Keratinocyte (primary cell): ENCODE results near the gene SDCCAG8. TPM values are rescaled to one million over a fixed set of nuclear protein-coding genes. Genes with fewer than 3 reads are reported as not detected.

Experiments used
- DNase-seq: peaks from one replicate; pipeline ENCODE4 v3.0.0-alpha.2; 2011; ENCODE audit warnings: low read depth, missing footprints, low spot score
- FAIRE-seq: peaks from 2 replicates; lab custom pipeline; 2011; peaks lifted over from hg19 to GRCh38; lab: Jason Lieb, UNC
- H2AFZ ChIP-seq: 2 replicates; pipeline ENCODE4 v1.6.0; 2012; ENCODE audit warnings: low read length, control low read depth, inconsistent platforms; ENCODE audit not compliant: control insufficient read depth
- H3K27ac ChIP-seq: 2 replicates; pipeline ENCODE4 v1.5.1; 2011; ENCODE audit warnings: low read length; ENCODE audit not compliant: control insufficient read depth, insufficient read depth
- H3K27me3 ChIP-seq: 3 replicates; pipeline ENCODE4 v1.6.0; 2011; ENCODE audit warnings: low read length; ENCODE audit not compliant: control insufficient read depth, insufficient read depth; ENCODE audit errors: extremely low read depth
- H3K36me3 ChIP-seq, 2 experiments: 2 replicates in 1 of 2; 3 replicates in 1 of 2; pipeline ENCODE4 v1.5.1; 2011; ENCODE audit warnings: low read length in 2 of 2, mild to moderate bottlenecking in 1 of 2; ENCODE audit not compliant: control insufficient read depth in 2 of 2, insufficient read depth in 2 of 2; ENCODE audit errors: extremely low read depth in 1 of 2
- H3K4me1 ChIP-seq: 3 replicates; pipeline ENCODE4 v1.5.1; 2011; ENCODE audit warnings: low read length; ENCODE audit not compliant: control insufficient read depth, insufficient read depth; ENCODE audit errors: extremely low read depth
- H3K4me2 ChIP-seq: 3 replicates; pipeline ENCODE4 v1.6.0; 2011; ENCODE audit warnings: low read depth, low read length; ENCODE audit not compliant: control insufficient read depth, insufficient read depth; ENCODE audit errors: extremely low read depth
- H3K4me3 ChIP-seq, 3 experiments: fragments of 200-600 bp in 1 of 3; sonication (generic) in 1 of 3; 2 replicates in 2 of 3; 3 replicates in 1 of 3; pipeline ENCODE4 v1.5.1; 2011 to 2016; ENCODE audit warnings: low read length in 3 of 3, mild to moderate bottlenecking in 3 of 3, control low read depth in 2 of 3, inconsistent platforms in 1 of 3, low read depth in 1 of 3, mixed read lengths in 1 of 3, mixed run types in 1 of 3, moderate library complexity in 1 of 3; ENCODE audit not compliant: control insufficient read depth in 2 of 3, insufficient read depth in 2 of 3; ENCODE audit errors: extremely low read depth in 1 of 3
- H3K79me2 ChIP-seq: 2 replicates; pipeline ENCODE4 v1.6.0; 2012; ENCODE audit warnings: low read length; ENCODE audit not compliant: control insufficient read depth, insufficient read depth
- H3K9ac ChIP-seq: 3 replicates; pipeline ENCODE4 v1.6.0; 2011; ENCODE audit warnings: low read length; ENCODE audit not compliant: control insufficient read depth, insufficient read depth; ENCODE audit errors: extremely low read depth
- H3K9me1 ChIP-seq: 3 replicates; pipeline ENCODE4 v1.6.0; 2011; ENCODE audit warnings: low read length; ENCODE audit not compliant: control insufficient read depth, insufficient read depth; ENCODE audit errors: extremely low read depth
- H3K9me3 ChIP-seq: 2 replicates; pipeline ENCODE4 v1.5.1; 2012; ENCODE audit warnings: low read depth, low read length; ENCODE audit not compliant: control insufficient read depth
- H4K20me1 ChIP-seq: 3 replicates; pipeline ENCODE4 v1.6.0; 2011; ENCODE audit warnings: low read length; ENCODE audit not compliant: control insufficient read depth, insufficient read depth; ENCODE audit errors: extremely low read depth
- EZH2 ChIP-seq: IDR thresholded peaks from one replicate; pipeline ENCODE4 v1.6.1; 2012; ENCODE audit warnings: inconsistent platforms, mild to moderate bottlenecking, low read length, moderate library complexity
- dilution Hi-C: fragments of 300-500 bp; cut with MboI; formaldehyde crosslinking; loops from one replicate; pipeline ENCODE4 v1.7.0; 2020; ENCODE audit warnings: low sequenced_read_pairs; ENCODE audit not compliant: extremely low pct_ligation_motif_present
- polyA plus RNA-seq, 5 experiments: library from polyadenylated mRNA; depleted of rRNA in 3 of 5; stranded (reverse) in 3 of 5; stranded (forward) in 1 of 5; unstranded in 1 of 5; fragments of >200 nt; gene quantifications; 1 replicate in 1 of 5; 2 replicates in 3 of 5; 3 replicates in 1 of 5; pipeline versions ENCODE4 v1.2.1 to v1.2.3, GENCODE V29; 2011 to 2012; ENCODE audit warnings: missing spikeins in 2 of 5, low read depth in 1 of 5, low replicate concordance in 1 of 5
- TF ChIP-seq, protein P1 (sequence below), 3 experiments: IDR thresholded peaks in 1 of 3; conservative IDR thresholded peaks in 1 of 3; optimal IDR thresholded peaks in 1 of 3; 2 replicates in 2 of 3; 3 replicates in 1 of 3; pipeline versions ENCODE3 to v1.5.1; 2011; ENCODE audit warnings: low read length in 3 of 3, mild to moderate bottlenecking in 3 of 3, moderate library complexity in 2 of 3, control low read depth in 1 of 3, inconsistent platforms in 1 of 3; ENCODE audit not compliant: insufficient read depth in 2 of 3; ENCODE audit errors: extremely low read depth in 1 of 3

The SDCCAG8 gene
- polyA plus RNA-seq, 1 donor (not counting 4 experiments of a cell fraction or from before 2014, with no cell fraction given): 61.6 TPM

DNA sequence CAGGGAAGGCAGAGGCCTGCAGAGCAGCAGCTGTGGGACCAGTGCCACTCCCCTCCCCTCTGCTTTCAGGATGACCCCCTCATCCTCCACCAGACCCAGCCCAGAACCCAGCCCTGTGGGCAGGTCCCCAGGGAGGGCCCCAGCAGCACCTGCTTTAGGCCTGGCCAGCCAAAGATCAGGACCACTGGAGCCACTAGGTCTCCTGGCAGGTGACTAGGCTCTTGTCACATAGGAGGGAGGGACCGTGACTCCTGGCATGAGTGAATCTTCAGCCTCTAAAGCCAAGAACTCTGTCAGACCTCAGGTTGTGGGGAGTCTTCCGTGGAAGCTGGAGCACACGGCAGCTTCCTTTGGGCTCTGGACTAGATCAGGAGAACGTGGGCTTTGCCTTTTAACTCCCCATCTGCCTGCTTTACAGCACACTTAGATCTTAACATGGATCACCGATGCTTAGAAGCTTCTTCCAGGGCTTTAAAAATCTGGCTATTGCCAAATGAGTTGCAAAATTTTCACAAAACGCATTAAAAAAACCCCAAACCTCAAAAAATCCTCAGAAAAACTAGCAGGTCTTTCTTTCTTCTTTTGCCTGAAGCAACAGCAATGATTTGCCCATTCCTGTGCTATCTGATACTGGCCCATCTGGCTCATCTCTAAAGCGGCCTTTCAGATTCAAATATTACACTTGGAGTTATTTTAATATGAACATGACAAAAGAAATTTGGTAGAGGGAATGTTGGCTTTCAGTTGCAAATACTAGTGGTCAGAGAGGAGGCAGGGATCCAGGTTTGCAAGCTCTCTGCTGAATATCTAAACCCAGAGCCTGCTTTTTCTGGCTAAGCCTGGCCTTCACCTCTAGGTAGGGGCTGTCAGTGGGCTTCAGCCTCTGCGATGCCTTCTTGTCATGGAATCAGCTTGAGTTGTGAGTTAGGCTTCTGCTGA, 235.2 kb downstream of the SDCCAG8 start:
- dilution Hi-C loops: no loop called here
- no peak for FAIRE-seq

GRCh38 chr1:243493156-243494129, 237.6 kb downstream of the SDCCAG8 start:
- dilution Hi-C loops: no loop called here
- H3K36me3 ChIP-seq: peaks cover 5 to 7% of the 10 kb centered on the region in 2 experiments
- no peak for DNase-seq

More for the DNA sequence above, 235.2 kb downstream of the SDCCAG8 start:
- Histone ChIP-seq H3K9me3 (no peaks in the 10 kb centered on the region), H3K4me1 (no peaks in the 10 kb centered on the region), H3K36me3 (peaks cover 5 to 7% of the 10 kb centered on the region in 2 experiments), H3K9ac (no peak overlapping the region), H3K27ac (no peak overlapping the region), H3K9me1 (no peaks in the 10 kb centered on the region), H3K27me3 (no peaks in the 10 kb centered on the region), H3K4me3 (no peak overlapping the region), H3K79me2 (peaks cover 22% of the 10 kb centered on the region), H3K4me2 (no peak overlapping the region), H4K20me1 (no peaks in the 10 kb centered on the region), H2AFZ (no peak overlapping the region)
- no peak for DNase-seq
- TF ChIP-seq, protein P1, sequence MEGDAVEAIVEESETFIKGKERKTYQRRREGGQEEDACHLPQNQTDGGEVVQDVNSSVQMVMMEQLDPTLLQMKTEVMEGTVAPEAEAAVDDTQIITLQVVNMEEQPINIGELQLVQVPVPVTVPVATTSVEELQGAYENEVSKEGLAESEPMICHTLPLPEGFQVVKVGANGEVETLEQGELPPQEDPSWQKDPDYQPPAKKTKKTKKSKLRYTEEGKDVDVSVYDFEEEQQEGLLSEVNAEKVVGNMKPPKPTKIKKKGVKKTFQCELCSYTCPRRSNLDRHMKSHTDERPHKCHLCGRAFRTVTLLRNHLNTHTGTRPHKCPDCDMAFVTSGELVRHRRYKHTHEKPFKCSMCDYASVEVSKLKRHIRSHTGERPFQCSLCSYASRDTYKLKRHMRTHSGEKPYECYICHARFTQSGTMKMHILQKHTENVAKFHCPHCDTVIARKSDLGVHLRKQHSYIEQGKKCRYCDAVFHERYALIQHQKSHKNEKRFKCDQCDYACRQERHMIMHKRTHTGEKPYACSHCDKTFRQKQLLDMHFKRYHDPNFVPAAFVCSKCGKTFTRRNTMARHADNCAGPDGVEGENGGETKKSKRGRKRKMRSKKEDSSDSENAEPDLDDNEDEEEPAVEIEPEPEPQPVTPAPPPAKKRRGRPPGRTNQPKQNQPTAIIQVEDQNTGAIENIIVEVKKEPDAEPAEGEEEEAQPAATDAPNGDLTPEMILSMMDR (optimal IDR thresholded peaks at IDR 0.05 in 1 of 3, IDR thresholded peaks at IDR 0.05 in 1 of 3, conservative IDR thresholded peaks at IDR 0.05 in 1 of 3; ENCODE audit: extremely low read depth in 1 of 3, insufficient read depth in 2 of 3, low read length in 3 of 3): no peak
- no peak for TF ChIP-seq EZH2

More at GRCh38 chr1:243493156-243494129, 237.6 kb downstream of the SDCCAG8 start:
- H3K9me3 ChIP-seq: no peaks in the 10 kb centered on the region
- H4K20me1 ChIP-seq: no peaks in the 10 kb centered on the region
- H3K27ac ChIP-seq: no peak overlapping the region
- H3K27me3 ChIP-seq: no peaks in the 10 kb centered on the region
- FAIRE-seq: no peak
- no peaks in the 10 kb centered on the region for H3K9me1 ChIP-seq
- no peaks in the 10 kb centered on the region for H3K4me1 ChIP-seq
- H3K79me2 ChIP-seq: peaks cover 26% of the 10 kb centered on the region
- H3K4me2 ChIP-seq: no peak overlapping the region
- no peak overlapping the region for H2AFZ ChIP-seq
- TF ChIP-seq, protein P1 (optimal IDR thresholded peaks at IDR 0.05 in 1 of 3, IDR thresholded peaks at IDR 0.05 in 1 of 3, conservative IDR thresholded peaks at IDR 0.05 in 1 of 3; ENCODE audit: extremely low read depth in 1 of 3, insufficient read depth in 2 of 3, low read length in 3 of 3): no peak
- TF ChIP-seq EZH2: no peak
- no peak overlapping the region for H3K9ac ChIP-seq
- H3K4me3 ChIP-seq: no peak overlapping the region
